Measurements from ENCODE around the gene IGF2R. TPM values are rescaled to one million over a fixed set of nuclear protein-coding genes. Genes with fewer than 3 reads are reported as not detected.

IGF2R gene
- total and polyA plus RNA-seq, 2 of the 13 experiments (the other 11 are each of a cell fraction or from before 2014, with no cell fraction given), result 38.3 to 70.0 TPM

DNA sequence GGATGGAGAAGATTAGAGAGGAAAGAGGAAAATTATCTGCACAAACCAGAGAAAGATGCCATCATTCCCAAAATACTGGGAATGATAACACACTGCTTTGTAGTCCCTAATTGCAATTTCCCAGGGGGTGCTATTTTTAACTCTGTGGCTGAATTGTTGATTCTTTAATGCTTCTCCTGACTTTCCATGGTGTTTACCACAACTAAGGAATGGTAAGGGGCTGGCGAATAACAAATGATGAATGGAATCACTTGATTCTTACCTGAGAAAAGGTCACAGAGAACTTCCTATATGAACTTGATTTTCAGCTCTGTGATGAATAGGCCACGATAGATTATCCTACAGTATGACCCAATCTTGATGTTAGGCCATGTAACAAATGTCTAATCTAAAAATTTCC is 22.0 kb upstream of the IGF2R start (continued):
- TF ChIP-seq, protein P1, sequence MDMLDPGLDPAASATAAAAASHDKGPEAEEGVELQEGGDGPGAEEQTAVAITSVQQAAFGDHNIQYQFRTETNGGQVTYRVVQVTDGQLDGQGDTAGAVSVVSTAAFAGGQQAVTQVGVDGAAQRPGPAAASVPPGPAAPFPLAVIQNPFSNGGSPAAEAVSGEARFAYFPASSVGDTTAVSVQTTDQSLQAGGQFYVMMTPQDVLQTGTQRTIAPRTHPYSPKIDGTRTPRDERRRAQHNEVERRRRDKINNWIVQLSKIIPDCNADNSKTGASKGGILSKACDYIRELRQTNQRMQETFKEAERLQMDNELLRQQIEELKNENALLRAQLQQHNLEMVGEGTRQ (IDR thresholded peaks at IDR 0.05; ENCODE audit: low read depth, low read length), result no peak
- TF ChIP-seq, protein P1 (CRISPR knock-in tag; IDR thresholded peaks at IDR 0.05; ENCODE audit: borderline replicate concordance), result no peak
- TF ChIP-seq SSRP1 (CRISPR knock-in tag; IDR thresholded peaks at IDR 0.05) (no peak), U2AF2 (IDR thresholded peaks at IDR 0.05; ENCODE audit: low read depth, low read length) (no peak), PLRG1 (conservative IDR thresholded peaks at IDR 0.05) (no peak), ESRRA (CRISPR knock-in tag; IDR thresholded peaks at IDR 0.05; ENCODE audit: low read depth) (no peak), DNMT3B (CRISPR knock-in tag; conservative IDR thresholded peaks at IDR 0.05) (no peak), SKI (IDR thresholded peaks at IDR 0.05; ENCODE audit: partially characterized antibody) (no peak), ZNF496 (CRISPR knock-in tag; IDR thresholded peaks at IDR 0.05; ENCODE audit: insufficient replicate concordance) (no peak), RBM22 (optimal IDR thresholded peaks at IDR 0.05; ENCODE audit: low read length) (no peak), AKAP8 (CRISPR knock-in tag; IDR thresholded peaks at IDR 0.05) (no peak)
- TF ChIP-seq, protein P2, sequence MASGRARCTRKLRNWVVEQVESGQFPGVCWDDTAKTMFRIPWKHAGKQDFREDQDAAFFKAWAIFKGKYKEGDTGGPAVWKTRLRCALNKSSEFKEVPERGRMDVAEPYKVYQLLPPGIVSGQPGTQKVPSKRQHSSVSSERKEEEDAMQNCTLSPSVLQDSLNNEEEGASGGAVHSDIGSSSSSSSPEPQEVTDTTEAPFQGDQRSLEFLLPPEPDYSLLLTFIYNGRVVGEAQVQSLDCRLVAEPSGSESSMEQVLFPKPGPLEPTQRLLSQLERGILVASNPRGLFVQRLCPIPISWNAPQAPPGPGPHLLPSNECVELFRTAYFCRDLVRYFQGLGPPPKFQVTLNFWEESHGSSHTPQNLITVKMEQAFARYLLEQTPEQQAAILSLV (CRISPR knock-in tag; IDR thresholded peaks at IDR 0.05; ENCODE audit: borderline replicate concordance), result no peak
- TF ChIP-seq, protein P3, sequence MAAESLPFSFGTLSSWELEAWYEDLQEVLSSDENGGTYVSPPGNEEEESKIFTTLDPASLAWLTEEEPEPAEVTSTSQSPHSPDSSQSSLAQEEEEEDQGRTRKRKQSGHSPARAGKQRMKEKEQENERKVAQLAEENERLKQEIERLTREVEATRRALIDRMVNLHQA (CRISPR knock-in tag; IDR thresholded peaks at IDR 0.05), result no peak

Measured in HepG2 (cell line).